ENCODE measurements around the gene AGAP1.

The AGAP1 gene

DNA sequence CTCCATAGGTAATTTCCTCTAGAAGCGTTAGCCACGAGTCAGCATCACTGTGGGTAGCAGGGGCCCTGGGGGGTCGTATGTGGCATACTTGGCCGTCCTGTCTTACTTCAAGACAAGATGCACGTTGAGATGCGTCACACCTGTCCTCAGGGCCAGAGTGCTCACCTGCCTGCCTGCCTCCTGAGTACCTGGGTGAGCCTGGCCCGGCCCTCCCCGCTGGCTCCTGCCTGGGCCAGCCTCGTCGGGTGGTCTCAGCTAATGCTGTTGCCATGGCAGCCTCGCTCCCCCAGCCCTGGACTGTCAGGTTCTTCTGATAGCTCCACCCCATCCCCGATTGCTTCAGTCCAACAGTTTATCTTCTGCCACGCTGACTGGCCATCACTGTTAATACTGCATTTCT lies 441.9 kb downstream of the AGAP1 start:
- no peak overlapping the region for H3K27ac ChIP-seq
- TF ChIP-seq, protein P1, sequence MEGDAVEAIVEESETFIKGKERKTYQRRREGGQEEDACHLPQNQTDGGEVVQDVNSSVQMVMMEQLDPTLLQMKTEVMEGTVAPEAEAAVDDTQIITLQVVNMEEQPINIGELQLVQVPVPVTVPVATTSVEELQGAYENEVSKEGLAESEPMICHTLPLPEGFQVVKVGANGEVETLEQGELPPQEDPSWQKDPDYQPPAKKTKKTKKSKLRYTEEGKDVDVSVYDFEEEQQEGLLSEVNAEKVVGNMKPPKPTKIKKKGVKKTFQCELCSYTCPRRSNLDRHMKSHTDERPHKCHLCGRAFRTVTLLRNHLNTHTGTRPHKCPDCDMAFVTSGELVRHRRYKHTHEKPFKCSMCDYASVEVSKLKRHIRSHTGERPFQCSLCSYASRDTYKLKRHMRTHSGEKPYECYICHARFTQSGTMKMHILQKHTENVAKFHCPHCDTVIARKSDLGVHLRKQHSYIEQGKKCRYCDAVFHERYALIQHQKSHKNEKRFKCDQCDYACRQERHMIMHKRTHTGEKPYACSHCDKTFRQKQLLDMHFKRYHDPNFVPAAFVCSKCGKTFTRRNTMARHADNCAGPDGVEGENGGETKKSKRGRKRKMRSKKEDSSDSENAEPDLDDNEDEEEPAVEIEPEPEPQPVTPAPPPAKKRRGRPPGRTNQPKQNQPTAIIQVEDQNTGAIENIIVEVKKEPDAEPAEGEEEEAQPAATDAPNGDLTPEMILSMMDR (IDR thresholded peaks at IDR 0.05), result no peak
- peak; percentile 31 for DNase-seq (ENCODE audit: low spot score)
- H3K4me3 ChIP-seq, result no peak overlapping the region

DNA sequence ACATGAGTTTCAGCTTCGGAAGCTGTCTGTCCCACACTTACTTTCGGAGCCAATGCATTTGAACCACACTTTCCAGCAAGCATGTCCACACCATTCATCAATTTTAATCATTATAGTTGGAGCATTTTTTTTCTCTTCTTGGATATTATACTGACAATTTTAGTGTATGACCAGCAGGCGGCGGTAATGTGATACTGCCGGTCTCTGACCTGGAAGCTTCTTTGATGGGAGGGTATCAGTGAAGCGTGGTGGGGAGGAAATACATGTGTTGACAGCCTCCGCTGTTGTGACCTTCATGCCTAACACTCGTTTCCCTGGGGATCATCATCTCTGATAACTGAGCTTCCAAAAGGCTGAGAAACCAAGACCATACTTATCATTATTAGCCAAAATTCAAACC lies 442.6 kb downstream of the AGAP1 start:
- Histone ChIP-seq H3K4me3 (no peak overlapping the region), H3K27ac (no peak overlapping the region)
- TF ChIP-seq, protein P1 (IDR thresholded peaks at IDR 0.05), result no peak
- peak; percentile 1 for DNase-seq (ENCODE audit: low spot score)

DNA sequence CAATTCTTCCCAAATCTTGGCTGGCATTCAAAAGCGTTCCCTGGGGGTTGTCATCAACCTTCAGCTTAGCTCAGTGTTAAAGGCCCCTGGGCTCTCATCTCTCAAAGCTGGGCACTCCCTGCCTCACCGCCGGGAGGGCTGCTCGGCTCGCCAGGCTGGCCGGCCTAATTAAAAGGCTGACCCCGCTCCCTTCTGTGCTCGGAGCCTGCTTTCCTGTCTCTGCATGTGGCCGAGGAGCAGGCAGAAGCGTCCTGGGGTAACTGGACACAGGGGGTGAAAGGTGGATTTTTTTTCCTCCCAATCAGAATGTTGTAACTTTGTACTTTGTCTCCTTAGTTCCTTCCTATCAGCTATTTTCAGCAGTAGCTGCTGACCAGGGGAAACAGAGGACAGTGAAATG lies 443.2 kb downstream of the AGAP1 start:
- Histone ChIP-seq H3K4me3 (no peak overlapping the region), H3K27ac (no peak overlapping the region)
- peak; percentile 47 for DNase-seq (ENCODE audit: low spot score)
- TF ChIP-seq, protein P1 (IDR thresholded peaks at IDR 0.05), result no peak

DNA sequence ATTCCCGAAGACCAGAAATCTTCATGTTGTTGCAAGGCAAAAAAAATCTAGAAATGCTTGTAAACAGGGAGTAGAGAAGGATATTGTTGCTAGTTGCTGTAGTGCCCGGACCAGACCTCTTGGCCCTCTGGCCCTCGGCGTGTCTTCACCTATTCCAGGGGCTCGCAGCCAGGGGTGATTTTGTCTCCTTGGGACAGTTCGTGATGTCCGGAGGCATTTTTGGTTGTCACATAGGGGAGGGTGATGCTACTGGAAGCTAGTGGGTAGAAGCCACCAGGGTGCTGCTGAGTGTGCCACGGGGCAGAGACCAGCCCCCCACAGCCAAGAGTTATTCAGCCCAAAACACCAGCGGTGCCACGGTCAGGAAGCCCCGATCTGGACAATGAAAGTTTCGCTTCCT lies 443.7 kb downstream of the AGAP1 start:
- Histone ChIP-seq H3K27ac (no peak overlapping the region), H3K4me3 (no peak overlapping the region)
- TF ChIP-seq, protein P1 (IDR thresholded peaks at IDR 0.05), result no peak
- DNase-seq (ENCODE audit: low spot score), result no peak

DNA sequence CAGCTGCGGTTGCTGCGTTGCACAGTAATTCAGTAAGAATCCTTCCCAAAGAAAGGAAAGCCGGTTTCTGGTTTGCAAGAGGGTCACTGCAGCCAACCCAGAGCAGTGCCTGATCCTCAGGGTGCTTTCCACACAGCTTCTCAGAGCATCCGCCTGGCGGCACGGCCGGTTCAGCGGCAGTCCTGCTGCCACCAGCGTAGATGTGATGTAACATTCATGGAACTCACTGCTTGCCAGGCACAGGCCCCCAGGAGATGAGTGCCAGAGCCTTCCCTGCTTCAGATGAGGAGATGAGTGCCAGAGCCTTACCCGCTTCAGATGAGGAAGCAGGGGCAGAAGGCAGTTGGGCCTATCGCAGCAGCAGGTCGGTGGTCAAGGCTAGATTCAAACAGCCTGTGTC lies 444.1 kb downstream of the AGAP1 start:
- TF ChIP-seq, protein P1 (IDR thresholded peaks at IDR 0.05), result no peak
- Histone ChIP-seq H3K4me3 (no peak overlapping the region), H3K27ac (no peak overlapping the region)
- DNase-seq (ENCODE audit: low spot score), result no peak

DNA sequence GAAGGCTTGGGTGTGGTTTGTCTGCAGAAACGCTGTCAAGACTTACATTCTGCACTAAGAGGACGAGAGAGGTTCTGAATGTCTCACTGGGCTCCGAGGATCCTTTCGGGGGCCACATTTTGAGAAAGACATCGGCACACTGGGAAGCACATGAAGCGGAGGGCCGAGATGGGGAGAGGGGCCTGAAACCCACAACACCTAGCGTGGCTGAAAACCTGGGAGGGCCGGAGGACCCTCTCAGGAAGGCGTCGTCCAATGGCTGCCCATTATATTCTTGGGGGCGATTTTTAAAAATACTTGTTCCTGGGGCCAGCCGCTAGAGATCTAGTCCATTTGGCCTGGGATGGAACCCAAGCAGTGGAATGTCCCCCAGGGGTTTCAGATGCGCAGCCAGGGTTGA lies 444.8 kb downstream of the AGAP1 start:
- TF ChIP-seq, protein P1 (IDR thresholded peaks at IDR 0.05), result no peak
- H3K27ac ChIP-seq, result no peak overlapping the region
- no peak overlapping the region for H3K4me3 ChIP-seq
- DNase-seq (ENCODE audit: low spot score), result no peak

DNA sequence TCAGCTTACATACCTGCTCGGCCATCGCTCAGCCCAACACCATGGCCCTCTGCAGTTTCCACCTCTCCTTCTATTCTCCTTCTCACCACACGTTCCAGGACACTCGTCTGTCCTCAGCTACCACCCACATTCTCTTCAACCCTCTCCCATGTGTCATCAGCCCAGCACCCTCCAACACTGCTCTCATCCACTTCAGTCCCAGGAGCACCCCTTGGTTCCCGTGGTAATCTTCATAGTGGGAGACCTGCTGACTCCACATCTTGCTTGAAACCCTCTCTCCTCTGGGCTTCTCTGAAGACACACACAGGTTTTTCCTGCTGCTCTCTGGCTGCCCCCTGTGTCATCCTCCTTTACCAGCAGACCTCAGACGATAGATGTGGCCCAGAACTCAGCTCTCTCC lies 445.6 kb downstream of the AGAP1 start:
- TF ChIP-seq, protein P1 (IDR thresholded peaks at IDR 0.05), result no peak
- no peak for DNase-seq (ENCODE audit: low spot score)
- Histone ChIP-seq H3K27ac (no peak overlapping the region), H3K4me3 (no peak overlapping the region)
